HEK293 (cell line): Measurements from ENCODE around the gene PRLR.

Experiments used
- CTCF ChIA-PET: fragments of 350-600 bp; formaldehyde crosslinking; extraction: SDS; loops from one replicate; lab custom pipeline; 2021; ENCODE audit warnings: antibody characterized with exemption; lab: Yijun Ruan, JAX
- POLR2A ChIA-PET: fragments of 300-600 bp; formaldehyde crosslinking; extraction: SDS; loops from one replicate; lab custom pipeline; 2020; ENCODE audit warnings: antibody characterized with exemption, inconsistent platforms; lab: Yijun Ruan, JAX
- H3K27ac ChIP-seq: fragments of 200-500 bp; sonication (Bioruptor generic); 2 replicates; pipeline ENCODE4 v1.5.1; 2014; ENCODE audit warnings: low read depth, low read length, control low read depth, inconsistent platforms; ENCODE audit errors: extremely low read depth
- H3K36me3 ChIP-seq, 2 experiments: fragments of 200-500 bp in 1 of 2; sonication (Bioruptor generic) in 1 of 2; 1 replicate in 1 of 2; 2 replicates in 1 of 2; pipeline ENCODE4 v1.5.1; 2014 to 2017; ENCODE audit warnings: inconsistent platforms in 2 of 2, low read length in 2 of 2; ENCODE audit not compliant: control insufficient read depth in 2 of 2, insufficient read depth in 1 of 2
- H3K4me1 ChIP-seq: fragments of 200-500 bp; sonication (Bioruptor generic); 2 replicates; pipeline ENCODE4 v1.5.1; 2014; ENCODE audit warnings: mild to moderate bottlenecking, low read length, inconsistent platforms; ENCODE audit not compliant: control insufficient read depth, insufficient read depth
- H3K4me3 ChIP-seq: 2 replicates; pipeline ENCODE4 v1.5.1; 2011; ENCODE audit warnings: low read depth, mild to moderate bottlenecking, control low read depth, low read length, moderate library complexity
- H3K9me3 ChIP-seq: fragments of 200-500 bp; sonication (Bioruptor generic); 2 replicates; pipeline ENCODE4 v1.5.1; 2014; ENCODE audit warnings: low read depth, low read length, inconsistent platforms; ENCODE audit not compliant: control insufficient read depth, insufficient read depth
- FEZF1 ChIP-seq: fragments of 450-650 bp; formaldehyde crosslinking; IDR thresholded peaks from 2 replicates; pipeline ENCODE4 v1.5.1; 2016; ENCODE audit warnings: missing biosample characterization, missing genetic modification characterization
- GFI1B ChIP-seq: fragments of 450-650 bp; formaldehyde crosslinking; IDR thresholded peaks from 2 replicates; pipeline ENCODE4 v1.5.1; 2016; ENCODE audit warnings: missing biosample characterization, missing genetic modification characterization
- MYNN ChIP-seq: fragments of 450-650 bp; formaldehyde crosslinking; IDR thresholded peaks from 2 replicates; pipeline ENCODE4 v1.5.1; 2016; ENCODE audit warnings: missing biosample characterization, missing genetic modification characterization, borderline replicate concordance
- MZF1 ChIP-seq: fragments of 450-650 bp; formaldehyde crosslinking; IDR thresholded peaks from 2 replicates; pipeline ENCODE4 v1.5.1; 2017; ENCODE audit warnings: missing biosample characterization, missing genetic modification characterization, borderline replicate concordance
- SCRT1 ChIP-seq: fragments of 450-650 bp; formaldehyde crosslinking; IDR thresholded peaks from 2 replicates; pipeline ENCODE4 v1.5.1; 2016; ENCODE audit warnings: missing biosample characterization, missing genetic modification characterization, borderline replicate concordance
- SP7 ChIP-seq: fragments of 450-650 bp; formaldehyde crosslinking; IDR thresholded peaks from 2 replicates; pipeline ENCODE4 v1.5.1; 2016; ENCODE audit warnings: missing biosample characterization, missing genetic modification characterization
- ZBTB44 ChIP-seq: fragments of 450-650 bp; IDR thresholded peaks from 2 replicates; pipeline ENCODE4 v1.5.1; 2018; ENCODE audit warnings: missing biosample characterization, mild to moderate bottlenecking, missing genetic modification characterization
- ZBTB48 ChIP-seq: fragments of 450-650 bp; formaldehyde crosslinking; IDR thresholded peaks from 2 replicates; pipeline ENCODE4 v1.5.1; 2016; ENCODE audit warnings: missing biosample characterization, missing genetic modification characterization
- ZBTB49 ChIP-seq: fragments of 450-650 bp; formaldehyde crosslinking; IDR thresholded peaks from 2 replicates; pipeline ENCODE4 v1.5.1; 2016; ENCODE audit warnings: missing biosample characterization, missing genetic modification characterization, low read depth
- ZNF175 ChIP-seq: fragments of 450-650 bp; formaldehyde crosslinking; IDR thresholded peaks from 2 replicates; pipeline ENCODE4 v1.5.1; 2016; ENCODE audit warnings: missing biosample characterization, missing genetic modification characterization
- ZNF2 ChIP-seq: fragments of 450-650 bp; formaldehyde crosslinking; IDR thresholded peaks from 2 replicates; pipeline ENCODE4 v1.5.1; 2016; ENCODE audit warnings: missing biosample characterization, missing genetic modification characterization
- ZNF214 ChIP-seq: fragments of 450-650 bp; formaldehyde crosslinking; IDR thresholded peaks from 2 replicates; pipeline ENCODE4 v1.5.1; 2017; ENCODE audit warnings: missing biosample characterization, mild to moderate bottlenecking, missing genetic modification characterization, borderline replicate concordance
- ZNF433 ChIP-seq: fragments of 450-650 bp; formaldehyde crosslinking; IDR thresholded peaks from 2 replicates; pipeline ENCODE4 v1.5.1; 2016; ENCODE audit warnings: missing biosample characterization, missing genetic modification characterization, low read depth
- ZNF518A ChIP-seq: fragments of 450-650 bp; formaldehyde crosslinking; conservative IDR thresholded peaks from 2 replicates; pipeline ENCODE4 v1.5.1; 2016; ENCODE audit warnings: low read depth, missing biosample characterization, missing genetic modification characterization
- ZNF626 ChIP-seq: fragments of 450-650 bp; sonication (Bioruptor Pico); formaldehyde crosslinking; IDR thresholded peaks from 2 replicates; pipeline ENCODE4 v1.5.1; 2018; ENCODE audit warnings: missing biosample characterization, missing genetic modification characterization, inconsistent platforms
- ZNF658 ChIP-seq: fragments of 450-650 bp; formaldehyde crosslinking; IDR thresholded peaks from 2 replicates; pipeline ENCODE4; 2016; ENCODE audit warnings: missing biosample characterization, missing genetic modification characterization
- ZNF830 ChIP-seq: fragments of 450-650 bp; IDR thresholded peaks from 2 replicates; pipeline ENCODE4 v1.5.0; 2018; ENCODE audit warnings: missing biosample characterization, missing genetic modification characterization, low read depth, mild to moderate bottlenecking, moderate library complexity
- ZNF843 ChIP-seq: fragments of 450-650 bp; formaldehyde crosslinking; IDR thresholded peaks from 2 replicates; pipeline ENCODE4 v1.5.1; 2016; ENCODE audit warnings: missing biosample characterization, missing genetic modification characterization
- ZSCAN30 ChIP-seq: fragments of 450-650 bp; IDR thresholded peaks from 2 replicates; pipeline ENCODE4 v1.5.1; 2018; ENCODE audit warnings: missing biosample characterization, mild to moderate bottlenecking, missing genetic modification characterization, moderate library complexity

PRLR gene

GRCh38 chr5:35026280-35026840 lies 203.9 kb downstream of the PRLR start:
- H3K36me3 ChIP-seq = no peaks in the 10 kb centered on the region
- H3K27ac ChIP-seq = no peak overlapping the region
- CTCF ChIA-PET = interaction anchor here (0.6 to 4.6 kb wide), 4 partner anchors 10 to 474 kb away, joined by 3 to 21 read pairs (median 4); no protein-coding TSS in a partner anchor
- H3K4me3 ChIP-seq = no peak overlapping the region
- H3K4me1 ChIP-seq = no peaks in the 10 kb centered on the region
- no peak for TF ChIP-seq ZNF658 (tag by site-specific recombination)
- no peak for TF ChIP-seq ZBTB44 (tag by site-specific recombination)
- TF ChIP-seq ZBTB48 (tag by site-specific recombination) = no peak
- no peak for TF ChIP-seq ZNF175 (tag by site-specific recombination)
- TF ChIP-seq ZBTB49 = no peak
- TF ChIP-seq SCRT1 (tag by site-specific recombination) = no peak
- no peak for TF ChIP-seq FEZF1
- no peak for TF ChIP-seq MYNN (tag by site-specific recombination)
- TF ChIP-seq ZNF843 (tag by site-specific recombination) = no peak
- TF ChIP-seq ZNF2 (tag by site-specific recombination) = no peak
- TF ChIP-seq MZF1 (tag by site-specific recombination) = no peak
- TF ChIP-seq ZNF518A (tag by site-specific recombination) = no peak
- TF ChIP-seq SP7 (tag by site-specific recombination) = no peak
- no peak for TF ChIP-seq ZNF214 (tag by site-specific recombination)
- no peak for TF ChIP-seq ZSCAN30 (tag by site-specific recombination)
- no peak for TF ChIP-seq ZNF830 (tag by site-specific recombination)
- no peak for TF ChIP-seq ZNF433 (tag by site-specific recombination)
- no peak for TF ChIP-seq GFI1B (tag by site-specific recombination)
- no peak for TF ChIP-seq ZNF626
- TF ChIP-seq, all 188 proteins: peak for 0
- H3K9me3 ChIP-seq = no peaks in the 10 kb centered on the region
- POLR2A ChIA-PET = interaction anchor here (0.7 kb wide), 1 partner anchor 39 kb away, joined by 5 read pairs; no protein-coding TSS in a partner anchor
